Mesothelial cell of epicardium (in vitro differentiated cells): ENCODE results near the gene ADGRL3. TPM values are rescaled to one million over a fixed set of nuclear protein-coding genes. Genes with fewer than 3 reads are reported as not detected.

Experiments
- DNase-seq, 2 experiments: peaks; one replicate each; pipeline ENCODE4 v3.0.0; 2021; ENCODE audit warnings: low spot score in 2 of 2; ENCODE audit not compliant: unreplicated experiment in 2 of 2
- H3K27ac Mint-ChIP-seq: 2 replicates; pipeline ENCODE4 v1.8.0; 2021; ENCODE audit warnings: mixed read lengths
- H3K27me3 Mint-ChIP-seq: 2 replicates; pipeline ENCODE4 v1.8.0; 2021; ENCODE audit warnings: low read depth, mixed read lengths
- H3K36me3 Mint-ChIP-seq: 2 replicates; pipeline ENCODE4 v1.8.0; 2021; ENCODE audit warnings: mixed read lengths
- H3K4me1 Mint-ChIP-seq: 2 replicates; pipeline ENCODE4 v1.8.0; 2021; ENCODE audit warnings: mixed read lengths
- H3K4me3 Mint-ChIP-seq: 2 replicates; pipeline ENCODE4 v1.8.0; 2021; ENCODE audit warnings: mild to moderate bottlenecking, moderate library complexity, mixed read lengths
- H3K9me3 Mint-ChIP-seq: 2 replicates; pipeline ENCODE4 v1.8.0; 2021; ENCODE audit warnings: mixed read lengths
- CTCF ChIP-seq: fragments of 200-600 bp; sonication (generic); IDR thresholded peaks from one replicate; pipeline ENCODE4 v1.5.0; 2021; ENCODE audit warnings: antibody characterized with exemption; ENCODE audit not compliant: unreplicated experiment
- total RNA-seq: library from RNA; stranded (reverse); gene quantifications from 3 replicates; pipeline ENCODE4 v1.2.1, GENCODE V29; 2021

The ADGRL3 gene
- total RNA-seq, 1 donor from 2014 or later: 68.3 TPM

- peaks cover 24% of the 10 kb centered on the region for H3K9me3 Mint-ChIP-seq
- peaks cover 16% of the 10 kb centered on the region for H3K36me3 Mint-ChIP-seq
- no peak for TF ChIP-seq CTCF
- no peak overlapping the region for H3K27ac Mint-ChIP-seq
- H3K27me3 Mint-ChIP-seq: no peaks in the 10 kb centered on the region
- DNase-seq: no peak
- H3K4me3 Mint-ChIP-seq: no peak overlapping the region
- H3K4me1 Mint-ChIP-seq: peaks cover 9% of the 10 kb centered on the region
Measured at GRCh38 chr4:61795998-61796397, 595.9 kb downstream of the ADGRL3 start.

GRCh38 chr4:61799794-61800193 lies 599.7 kb downstream of the ADGRL3 start:
- Mint-ChIP-seq H3K27ac (no peak overlapping the region), H3K4me1 (peaks cover 16% of the 10 kb centered on the region), H3K4me3 (no peak overlapping the region), H3K9me3 (no peaks in the 10 kb centered on the region), H3K36me3 (no peaks in the 10 kb centered on the region), H3K27me3 (no peaks in the 10 kb centered on the region)
- DNase-seq: no peak
- TF ChIP-seq CTCF: no peak

- no peaks in the 10 kb centered on the region for H3K36me3 Mint-ChIP-seq
- TF ChIP-seq CTCF: no peak
- H3K27me3 Mint-ChIP-seq: no peaks in the 10 kb centered on the region
- no peaks in the 10 kb centered on the region for H3K9me3 Mint-ChIP-seq
- H3K4me3 Mint-ChIP-seq: no peak overlapping the region
- no peak for DNase-seq
- no peak overlapping the region for H3K27ac Mint-ChIP-seq
- peaks cover 7% of the 10 kb centered on the region for H3K4me1 Mint-ChIP-seq
Measured at GRCh38 chr4:61805227-61805626, 605.1 kb downstream of the ADGRL3 start.

- no peak for DNase-seq
- no peaks in the 10 kb centered on the region for H3K9me3 Mint-ChIP-seq
- TF ChIP-seq CTCF: no peak
- no peaks in the 10 kb centered on the region for H3K27me3 Mint-ChIP-seq
- H3K4me3 Mint-ChIP-seq: no peak overlapping the region
- H3K27ac Mint-ChIP-seq: no peak overlapping the region
- no peaks in the 10 kb centered on the region for H3K36me3 Mint-ChIP-seq
- peaks cover 7% of the 10 kb centered on the region for H3K4me1 Mint-ChIP-seq
Measured at GRCh38 chr4:61805979-61806378, 605.9 kb downstream of the ADGRL3 start.

GRCh38 chr4:61812171-61812570 lies 612.0 kb downstream of the ADGRL3 start:
- Mint-ChIP-seq H3K4me3 (no peak overlapping the region), H3K36me3 (no peaks in the 10 kb centered on the region), H3K27ac (no peak overlapping the region), H3K27me3 (no peaks in the 10 kb centered on the region), H3K4me1 (peaks cover 1% of the 10 kb centered on the region), H3K9me3 (no peaks in the 10 kb centered on the region)
- DNase-seq: no peak
- TF ChIP-seq CTCF: no peak

GRCh38 chr4:61817071-61817470 lies 616.9 kb downstream of the ADGRL3 start:
- Mint-ChIP-seq H3K27me3 (no peaks in the 10 kb centered on the region), H3K9me3 (no peaks in the 10 kb centered on the region), H3K36me3 (peaks cover 9% of the 10 kb centered on the region), H3K4me3 (no peak overlapping the region), H3K4me1 (peaks cover 5% of the 10 kb centered on the region), H3K27ac (no peak overlapping the region)
- TF ChIP-seq CTCF: no peak
- no peak for DNase-seq
